HEK293 (cell line): ENCODE measurements around the gene BIVM.

ENCODE experiments used
- GLIS1 ChIP-seq: fragments of 450-650 bp; formaldehyde crosslinking; IDR thresholded peaks from 2 replicates; pipeline ENCODE4 v1.5.1; 2016; ENCODE audit warnings: missing biosample characterization, missing genetic modification characterization
- GLIS2 ChIP-seq: fragments of 450-650 bp; formaldehyde crosslinking; IDR thresholded peaks from 2 replicates; pipeline ENCODE4 v1.5.1; 2016; ENCODE audit warnings: missing biosample characterization, missing genetic modification characterization
- KLF16 ChIP-seq: fragments of 450-650 bp; formaldehyde crosslinking; IDR thresholded peaks from 2 replicates; pipeline ENCODE4 v1.5.1; 2017; ENCODE audit warnings: missing biosample characterization, missing genetic modification characterization
- KLF7 ChIP-seq: fragments of 450-650 bp; formaldehyde crosslinking; IDR thresholded peaks from 2 replicates; pipeline ENCODE4 v1.5.1; 2016; ENCODE audit warnings: missing biosample characterization, missing genetic modification characterization, borderline replicate concordance
- KLF9 ChIP-seq: fragments of 450-650 bp; formaldehyde crosslinking; IDR thresholded peaks from 2 replicates; pipeline ENCODE4 v1.5.1; 2016; ENCODE audit warnings: missing biosample characterization, missing genetic modification characterization, low read depth
- PATZ1 ChIP-seq: fragments of 450-650 bp; formaldehyde crosslinking; IDR thresholded peaks from 2 replicates; pipeline ENCODE4 v1.5.1; 2016; ENCODE audit warnings: missing biosample characterization, missing genetic modification characterization
- SCRT1 ChIP-seq: fragments of 450-650 bp; formaldehyde crosslinking; IDR thresholded peaks from 2 replicates; pipeline ENCODE4 v1.5.1; 2016; ENCODE audit warnings: missing biosample characterization, missing genetic modification characterization, borderline replicate concordance
- ZBTB26 ChIP-seq: fragments of 450-650 bp; formaldehyde crosslinking; optimal IDR thresholded peaks from 2 replicates; pipeline ENCODE3; 2016; ENCODE audit warnings: missing biosample characterization, mild to moderate bottlenecking, missing genetic modification characterization
- ZBTB7A ChIP-seq: fragments of 450-650 bp; formaldehyde crosslinking; IDR thresholded peaks from 2 replicates; pipeline ENCODE4 v1.5.1; 2016; ENCODE audit warnings: low read depth, missing biosample characterization, missing genetic modification characterization
- ZEB2 ChIP-seq: fragments of 450-650 bp; formaldehyde crosslinking; IDR thresholded peaks from 2 replicates; pipeline ENCODE4 v1.5.1; 2016; ENCODE audit warnings: missing biosample characterization, missing genetic modification characterization
- ZNF112 ChIP-seq: fragments of 450-650 bp; formaldehyde crosslinking; IDR thresholded peaks from 2 replicates; pipeline ENCODE4 v1.5.0; 2017; ENCODE audit warnings: missing biosample characterization, missing genetic modification characterization
- ZNF140 ChIP-seq: fragments of 450-650 bp; formaldehyde crosslinking; IDR thresholded peaks from 2 replicates; pipeline ENCODE4 v1.5.1; 2016; ENCODE audit warnings: missing biosample characterization, missing genetic modification characterization
- ZNF157 ChIP-seq: fragments of 450-650 bp; formaldehyde crosslinking; IDR thresholded peaks from 2 replicates; pipeline ENCODE4 v1.5.1; 2016; ENCODE audit warnings: missing biosample characterization, missing genetic modification characterization
- ZNF174 ChIP-seq: fragments of 450-650 bp; formaldehyde crosslinking; IDR thresholded peaks from 2 replicates; pipeline ENCODE4 v1.5.0; 2017; ENCODE audit warnings: missing biosample characterization, mild to moderate bottlenecking, missing genetic modification characterization
- ZNF266 ChIP-seq: fragments of 450-650 bp; formaldehyde crosslinking; IDR thresholded peaks from 2 replicates; pipeline ENCODE4 v1.5.1; 2016; ENCODE audit warnings: missing biosample characterization, missing genetic modification characterization, low read depth
- ZNF335 ChIP-seq: fragments of 450-650 bp; formaldehyde crosslinking; conservative IDR thresholded peaks from 2 replicates; pipeline ENCODE4 v1.5.1; 2016; ENCODE audit warnings: missing biosample characterization, missing genetic modification characterization
- ZNF473 ChIP-seq: fragments of 450-650 bp; formaldehyde crosslinking; IDR thresholded peaks from 2 replicates; pipeline ENCODE4 v1.5.1; 2017; ENCODE audit warnings: missing biosample characterization, missing genetic modification characterization
- ZNF488 ChIP-seq: fragments of 450-650 bp; formaldehyde crosslinking; IDR thresholded peaks from 2 replicates; pipeline ENCODE4 v1.5.1; 2016; ENCODE audit warnings: missing biosample characterization, missing genetic modification characterization
- ZNF596 ChIP-seq: fragments of 450-650 bp; IDR thresholded peaks from 2 replicates; pipeline ENCODE4 v1.5.0; 2018; ENCODE audit warnings: missing biosample characterization, mild to moderate bottlenecking, missing genetic modification characterization, moderate library complexity
- ZNF701 ChIP-seq: fragments of 450-650 bp; formaldehyde crosslinking; IDR thresholded peaks from 2 replicates; pipeline ENCODE4 v1.5.1; 2016; ENCODE audit warnings: missing biosample characterization, missing genetic modification characterization
- TF ChIP-seq, protein P1 (sequence below): fragments of 450-650 bp; formaldehyde crosslinking; IDR thresholded peaks from 2 replicates; pipeline ENCODE4 v1.5.1; 2016; ENCODE audit warnings: missing biosample characterization, missing genetic modification characterization, low read depth
- TF ChIP-seq, protein P2 (sequence below): fragments of 450-650 bp; formaldehyde crosslinking; IDR thresholded peaks from 2 replicates; pipeline ENCODE4 v1.5.1; 2016; ENCODE audit warnings: missing biosample characterization, missing genetic modification characterization
- TF ChIP-seq, protein P3 (sequence below): fragments of 450-650 bp; formaldehyde crosslinking; conservative IDR thresholded peaks from 2 replicates; pipeline ENCODE4 v1.5.1; 2016; ENCODE audit warnings: low read depth, missing biosample characterization, missing genetic modification characterization
- TF ChIP-seq, protein P4 (sequence below): fragments of 450-650 bp; formaldehyde crosslinking; IDR thresholded peaks from 2 replicates; pipeline ENCODE4 v1.5.1; 2016; ENCODE audit warnings: missing biosample characterization, missing genetic modification characterization

Gene BIVM

GRCh38 chr13:102800145-102801041 is 1.5 kb downstream of the BIVM start (continued):
- peak; percentile 96 for TF ChIP-seq ZBTB26 (tag by site-specific recombination)
- TF ChIP-seq KLF7 (tag by site-specific recombination) = no peak
- TF ChIP-seq ZNF701 (tag by site-specific recombination) = no peak
- no peak for TF ChIP-seq ZNF140 (tag by site-specific recombination)
- no peak for TF ChIP-seq ZNF157 (tag by site-specific recombination)
- TF ChIP-seq ZNF335 (tag by site-specific recombination) = peak; percentile 87
- TF ChIP-seq PATZ1 = peak; percentile 78
- no peak for TF ChIP-seq KLF9 (tag by site-specific recombination)
- TF ChIP-seq, protein P1, sequence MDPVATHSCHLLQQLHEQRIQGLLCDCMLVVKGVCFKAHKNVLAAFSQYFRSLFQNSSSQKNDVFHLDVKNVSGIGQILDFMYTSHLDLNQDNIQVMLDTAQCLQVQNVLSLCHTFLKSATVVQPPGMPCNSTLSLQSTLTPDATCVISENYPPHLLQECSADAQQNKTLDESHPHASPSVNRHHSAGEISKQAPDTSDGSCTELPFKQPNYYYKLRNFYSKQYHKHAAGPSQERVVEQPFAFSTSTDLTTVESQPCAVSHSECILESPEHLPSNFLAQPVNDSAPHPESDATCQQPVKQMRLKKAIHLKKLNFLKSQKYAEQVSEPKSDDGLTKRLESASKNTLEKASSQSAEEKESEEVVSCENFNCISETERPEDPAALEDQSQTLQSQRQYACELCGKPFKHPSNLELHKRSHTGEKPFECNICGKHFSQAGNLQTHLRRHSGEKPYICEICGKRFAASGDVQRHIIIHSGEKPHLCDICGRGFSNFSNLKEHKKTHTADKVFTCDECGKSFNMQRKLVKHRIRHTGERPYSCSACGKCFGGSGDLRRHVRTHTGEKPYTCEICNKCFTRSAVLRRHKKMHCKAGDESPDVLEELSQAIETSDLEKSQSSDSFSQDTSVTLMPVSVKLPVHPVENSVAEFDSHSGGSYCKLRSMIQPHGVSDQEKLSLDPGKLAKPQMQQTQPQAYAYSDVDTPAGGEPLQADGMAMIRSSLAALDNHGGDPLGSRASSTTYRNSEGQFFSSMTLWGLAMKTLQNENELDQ = no peak
- TF ChIP-seq ZBTB7A (tag by site-specific recombination) = 0 out of 2 replicates have a peak, but pooled peaks have one; percentile 9
- TF ChIP-seq KLF16 (tag by site-specific recombination) = no peak
- TF ChIP-seq ZNF596 (tag by site-specific recombination) = 0 out of 2 replicates have a peak, but pooled peaks have one; percentile 19
- TF ChIP-seq, protein P2, sequence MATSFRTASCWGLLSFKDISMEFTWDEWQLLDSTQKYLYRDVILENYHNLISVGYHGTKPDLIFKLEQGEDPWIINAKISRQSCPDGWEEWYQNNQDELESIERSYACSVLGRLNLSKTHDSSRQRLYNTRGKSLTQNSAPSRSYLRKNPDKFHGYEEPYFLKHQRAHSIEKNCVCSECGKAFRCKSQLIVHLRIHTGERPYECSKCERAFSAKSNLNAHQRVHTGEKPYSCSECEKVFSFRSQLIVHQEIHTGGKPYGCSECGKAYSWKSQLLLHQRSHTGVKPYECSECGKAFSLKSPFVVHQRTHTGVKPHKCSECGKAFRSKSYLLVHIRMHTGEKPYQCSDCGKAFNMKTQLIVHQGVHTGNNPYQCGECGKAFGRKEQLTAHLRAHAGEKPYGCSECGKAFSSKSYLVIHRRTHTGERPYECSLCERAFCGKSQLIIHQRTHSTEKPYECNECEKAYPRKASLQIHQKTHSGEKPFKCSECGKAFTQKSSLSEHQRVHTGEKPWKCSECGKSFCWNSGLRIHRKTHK (tag by site-specific recombination) = no peak
- no peak for TF ChIP-seq ZNF473 (tag by site-specific recombination)
- TF ChIP-seq ZEB2 = peak; percentile 59
- TF ChIP-seq SCRT1 (tag by site-specific recombination) = no peak
- TF ChIP-seq ZNF174 (tag by site-specific recombination) = no peak
- TF ChIP-seq, protein P3, sequence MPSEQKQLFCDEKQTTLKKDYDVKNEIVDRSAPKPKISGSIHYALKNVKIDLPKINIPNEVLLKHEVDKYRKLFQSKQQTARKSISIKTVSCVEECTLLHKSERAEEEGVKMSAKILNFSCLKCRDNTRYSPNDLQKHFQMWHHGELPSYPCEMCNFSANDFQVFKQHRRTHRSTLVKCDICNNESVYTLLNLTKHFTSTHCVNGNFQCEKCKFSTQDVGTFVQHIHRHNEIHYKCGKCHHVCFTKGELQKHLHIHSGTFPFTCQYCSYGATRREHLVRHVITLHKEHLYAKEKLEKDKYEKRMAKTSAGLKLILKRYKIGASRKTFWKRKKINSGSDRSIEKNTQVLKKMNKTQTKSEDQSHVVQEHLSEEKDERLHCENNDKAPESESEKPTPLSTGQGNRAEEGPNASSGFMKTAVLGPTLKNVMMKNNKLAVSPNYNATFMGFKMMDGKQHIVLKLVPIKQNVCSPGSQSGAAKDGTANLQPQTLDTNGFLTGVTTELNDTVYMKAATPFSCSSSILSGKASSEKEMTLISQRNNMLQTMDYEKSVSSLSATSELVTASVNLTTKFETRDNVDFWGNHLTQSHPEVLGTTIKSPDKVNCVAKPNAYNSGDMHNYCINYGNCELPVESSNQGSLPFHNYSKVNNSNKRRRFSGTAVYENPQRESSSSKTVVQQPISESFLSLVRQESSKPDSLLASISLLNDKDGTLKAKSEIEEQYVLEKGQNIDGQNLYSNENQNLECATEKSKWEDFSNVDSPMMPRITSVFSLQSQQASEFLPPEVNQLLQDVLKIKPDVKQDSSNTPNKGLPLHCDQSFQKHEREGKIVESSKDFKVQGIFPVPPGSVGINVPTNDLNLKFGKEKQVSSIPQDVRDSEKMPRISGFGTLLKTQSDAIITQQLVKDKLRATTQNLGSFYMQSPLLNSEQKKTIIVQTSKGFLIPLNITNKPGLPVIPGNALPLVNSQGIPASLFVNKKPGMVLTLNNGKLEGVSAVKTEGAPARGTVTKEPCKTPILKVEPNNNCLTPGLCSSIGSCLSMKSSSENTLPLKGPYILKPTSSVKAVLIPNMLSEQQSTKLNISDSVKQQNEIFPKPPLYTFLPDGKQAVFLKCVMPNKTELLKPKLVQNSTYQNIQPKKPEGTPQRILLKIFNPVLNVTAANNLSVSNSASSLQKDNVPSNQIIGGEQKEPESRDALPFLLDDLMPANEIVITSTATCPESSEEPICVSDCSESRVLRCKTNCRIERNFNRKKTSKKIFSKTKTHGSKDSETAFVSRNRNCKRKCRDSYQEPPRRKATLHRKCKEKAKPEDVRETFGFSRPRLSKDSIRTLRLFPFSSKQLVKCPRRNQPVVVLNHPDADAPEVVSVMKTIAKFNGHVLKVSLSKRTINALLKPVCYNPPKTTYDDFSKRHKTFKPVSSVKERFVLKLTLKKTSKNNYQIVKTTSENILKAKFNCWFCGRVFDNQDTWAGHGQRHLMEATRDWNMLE (tag by site-specific recombination) = no peak
- TF ChIP-seq, protein P4, sequence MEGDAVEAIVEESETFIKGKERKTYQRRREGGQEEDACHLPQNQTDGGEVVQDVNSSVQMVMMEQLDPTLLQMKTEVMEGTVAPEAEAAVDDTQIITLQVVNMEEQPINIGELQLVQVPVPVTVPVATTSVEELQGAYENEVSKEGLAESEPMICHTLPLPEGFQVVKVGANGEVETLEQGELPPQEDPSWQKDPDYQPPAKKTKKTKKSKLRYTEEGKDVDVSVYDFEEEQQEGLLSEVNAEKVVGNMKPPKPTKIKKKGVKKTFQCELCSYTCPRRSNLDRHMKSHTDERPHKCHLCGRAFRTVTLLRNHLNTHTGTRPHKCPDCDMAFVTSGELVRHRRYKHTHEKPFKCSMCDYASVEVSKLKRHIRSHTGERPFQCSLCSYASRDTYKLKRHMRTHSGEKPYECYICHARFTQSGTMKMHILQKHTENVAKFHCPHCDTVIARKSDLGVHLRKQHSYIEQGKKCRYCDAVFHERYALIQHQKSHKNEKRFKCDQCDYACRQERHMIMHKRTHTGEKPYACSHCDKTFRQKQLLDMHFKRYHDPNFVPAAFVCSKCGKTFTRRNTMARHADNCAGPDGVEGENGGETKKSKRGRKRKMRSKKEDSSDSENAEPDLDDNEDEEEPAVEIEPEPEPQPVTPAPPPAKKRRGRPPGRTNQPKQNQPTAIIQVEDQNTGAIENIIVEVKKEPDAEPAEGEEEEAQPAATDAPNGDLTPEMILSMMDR = peak; percentile 80
- TF ChIP-seq ZNF112 (tag by site-specific recombination) = no peak
- TF ChIP-seq ZNF266 (tag by site-specific recombination) = no peak
- TF ChIP-seq GLIS1 (tag by site-specific recombination) = no peak
- TF ChIP-seq ZNF488 = no peak
- peak; percentile 46; the same call in 1 of the 2 replicates for TF ChIP-seq GLIS2
